NCI-H2227 (cell line): ENCODE results near the gene POR.
"Not testable (repeated sequence)": the region's sequence is repeated elsewhere in the genome, so short reads cannot be mapped to it uniquely, and the experiment has no call there.

Source experiments
- DNase-seq: peaks from one replicate; lab custom pipeline; 2025; ENCODE audit not compliant: unreplicated experiment; lab: John Stamatoyannopoulos, UW

The POR gene

DNA sequence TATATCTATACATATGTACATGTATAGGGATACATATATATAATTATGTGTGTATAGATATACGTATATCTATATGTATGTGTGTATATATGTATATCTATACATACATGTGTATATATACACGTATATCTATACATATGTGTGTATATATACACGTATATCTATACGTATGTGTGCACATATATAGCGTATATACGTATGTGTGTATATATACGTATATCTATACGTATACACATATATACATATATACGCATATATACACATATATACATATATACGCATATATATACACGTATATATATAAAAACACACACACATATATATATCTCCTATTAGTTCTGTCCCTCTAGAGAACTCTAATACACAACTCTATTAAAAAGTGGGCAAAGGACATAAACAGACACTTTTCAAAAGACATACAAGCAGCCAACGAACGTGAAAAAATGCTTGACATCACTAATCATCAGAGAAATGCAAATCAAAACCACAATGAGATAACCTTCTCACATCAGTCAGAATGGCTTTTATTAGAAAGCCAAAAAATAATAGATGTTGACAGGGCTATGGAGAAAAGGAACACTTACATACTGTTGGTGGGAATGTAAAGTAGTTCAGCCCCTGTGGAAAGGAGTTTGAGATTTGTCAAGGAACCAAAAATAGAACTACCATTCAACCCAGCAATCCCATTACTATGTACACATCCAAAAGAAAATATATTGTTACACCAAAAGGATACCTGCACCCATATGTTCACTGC is 101.4 kb downstream of the POR start:
- no peak for DNase-seq

- not testable (repeated sequence) for DNase-seq
Measured at GRCh38 chr7:76018520-76018919, 103.6 kb downstream of the POR start.

DNA sequence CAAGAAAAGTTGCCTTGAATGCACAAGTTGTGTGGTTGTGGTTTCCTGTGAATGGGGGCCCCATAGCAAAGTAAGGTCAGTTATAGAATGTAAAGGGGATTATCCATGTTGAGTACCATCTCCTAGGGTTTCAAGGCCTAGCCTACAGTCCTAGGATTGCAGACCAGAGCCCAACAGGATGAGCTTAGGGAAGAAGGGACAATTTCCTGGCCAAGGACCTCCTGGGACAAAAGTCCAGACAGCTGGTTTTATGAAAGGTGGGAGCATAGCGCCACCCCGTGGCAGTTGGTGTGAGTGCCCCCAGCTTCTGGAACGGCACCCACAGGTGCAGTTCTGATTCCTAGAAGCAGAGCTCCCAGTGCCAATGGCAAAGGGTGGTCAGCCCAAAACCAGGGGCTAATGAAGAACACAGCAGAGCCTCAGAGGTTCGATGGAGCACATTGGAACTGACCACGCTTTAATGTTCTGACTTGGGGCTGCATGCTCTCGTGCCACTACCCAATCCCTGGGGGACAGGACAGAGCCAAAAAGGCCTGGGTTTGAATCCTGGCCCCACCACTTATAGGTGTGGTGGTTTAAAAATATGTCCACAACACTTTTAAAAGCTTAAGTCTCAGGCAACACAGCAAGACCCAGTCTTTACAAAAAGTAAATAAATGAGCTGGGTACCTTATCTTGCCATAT is 105.2 kb downstream of the POR start:
- DNase-seq = peak; percentile 79

- no peak for DNase-seq
Measured at GRCh38 chr7:76022026-76022780, 107.2 kb downstream of the POR start.

GRCh38 chr7:76023002-76023401 is 108.0 kb downstream of the POR start:
- DNase-seq = no peak

DNA sequence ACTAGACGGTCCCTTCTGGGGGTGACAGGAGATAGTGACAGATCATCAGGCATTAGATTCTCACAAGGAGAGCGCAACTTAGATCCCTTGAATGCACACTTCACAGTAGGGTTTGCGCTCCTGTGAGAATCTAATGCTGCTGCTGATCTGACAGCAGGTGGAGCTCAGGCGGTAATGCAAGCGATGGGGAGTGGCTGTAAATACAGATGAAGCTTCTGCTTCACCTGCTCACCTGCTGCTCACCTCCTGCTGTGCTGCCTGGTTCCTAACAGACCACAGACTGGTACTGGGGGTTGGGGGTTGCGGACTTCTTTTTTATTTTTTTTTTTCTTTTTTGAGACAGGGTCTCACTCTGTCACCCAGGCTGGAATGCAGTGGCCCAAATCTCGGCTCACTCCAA is 114.7 kb downstream of the POR start:
- not testable (repeated sequence) for DNase-seq

DNA sequence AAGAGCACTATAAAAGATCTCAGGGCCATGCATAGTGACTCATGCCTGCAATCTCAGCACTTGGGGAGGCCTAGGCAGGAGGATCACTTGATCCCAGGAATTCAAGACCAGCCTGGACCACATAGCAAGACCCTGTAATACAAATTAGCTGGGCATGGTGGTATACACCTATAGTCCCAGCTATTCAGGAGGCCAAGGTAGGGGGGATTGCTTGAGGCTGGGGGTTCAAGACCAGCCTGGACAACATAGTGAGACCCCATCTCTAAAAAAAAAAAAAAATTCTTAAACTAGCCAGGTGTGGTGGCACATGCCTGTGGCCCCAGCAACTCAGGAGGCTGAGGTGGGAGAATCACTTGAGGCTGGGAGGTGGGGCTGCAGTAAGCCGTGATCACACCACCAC is 117.0 kb downstream of the POR start:
- DNase-seq = no peak
